ENCODE data around the gene TMOD3.

TMOD3 gene

GRCh38 chr15:51830276-51830806 lies 888 bp downstream of the TMOD3 start:
- TF ChIP-seq ZFX (IDR thresholded peaks at IDR 0.05; ENCODE audit: borderline replicate concordance) (no peak), CTCF (IDR thresholded peaks at IDR 0.05) (no peak)
- peak overlapping the region; percentile 76 for H3K27ac ChIP-seq

GRCh38 chr15:51833772-51834171 lies 4.3 kb downstream of the TMOD3 start:
- TF ChIP-seq CTCF (IDR thresholded peaks at IDR 0.05) (no peak), ZFX (IDR thresholded peaks at IDR 0.05; ENCODE audit: borderline replicate concordance) (no peak)
- H3K27ac ChIP-seq, result no peak overlapping the region

- TF ChIP-seq CTCF (IDR thresholded peaks at IDR 0.05) (no peak), ZFX (IDR thresholded peaks at IDR 0.05; ENCODE audit: borderline replicate concordance) (no peak)
- no peak overlapping the region for H3K27ac ChIP-seq
These were observed 8.4 kb downstream of the TMOD3 start for GRCh38 chr15:51837792-51838251.

- no peak for TF ChIP-seq CTCF (IDR thresholded peaks at IDR 0.05)
- TF ChIP-seq ZFX (IDR thresholded peaks at IDR 0.05; ENCODE audit: borderline replicate concordance), result no peak
- no peak overlapping the region for H3K27ac ChIP-seq
These were observed 8.8 kb downstream of the TMOD3 start for GRCh38 chr15:51838270-51838669.

GRCh38 chr15:51840692-51841091 lies 11.2 kb downstream of the TMOD3 start:
- TF ChIP-seq ZFX (IDR thresholded peaks at IDR 0.05; ENCODE audit: borderline replicate concordance) (no peak), CTCF (IDR thresholded peaks at IDR 0.05) (no peak)
- no peak overlapping the region for H3K27ac ChIP-seq

DNA sequence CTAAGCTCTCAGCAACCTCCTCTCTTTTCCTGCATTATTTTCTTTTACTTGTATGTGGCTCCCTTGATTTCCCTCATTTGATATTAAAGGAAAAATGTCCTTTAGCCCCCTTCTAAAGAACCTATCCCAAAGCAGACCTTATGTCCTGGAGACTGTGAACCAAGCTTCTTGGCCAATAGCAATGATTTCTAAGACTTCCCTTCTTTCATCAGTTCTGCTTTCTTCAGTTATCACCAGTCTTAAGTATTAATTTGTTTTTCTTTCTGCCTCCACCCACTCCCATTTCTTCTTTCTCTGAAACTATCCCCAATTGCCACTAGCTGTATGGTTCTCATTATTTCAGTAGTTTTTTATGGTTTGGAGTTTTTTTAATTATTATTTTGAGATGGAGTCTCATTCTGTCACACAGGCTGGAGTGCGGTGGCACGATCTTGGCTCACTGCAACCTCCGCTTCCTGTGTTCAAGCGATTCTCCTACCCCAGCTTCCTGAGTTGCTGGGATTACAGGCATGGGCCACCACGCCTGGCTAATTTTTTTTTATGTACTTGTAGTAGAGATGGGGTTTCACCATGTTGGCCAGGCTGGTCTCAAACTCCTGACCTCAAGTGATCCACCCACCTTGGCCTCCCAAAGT lies 12.1 kb downstream of the TMOD3 start:
- no peak for TF ChIP-seq ZFX (IDR thresholded peaks at IDR 0.05; ENCODE audit: borderline replicate concordance)
- H3K27ac ChIP-seq, result no peak overlapping the region

- TF ChIP-seq CTCF (IDR thresholded peaks at IDR 0.05), result no peak
- no peak for TF ChIP-seq ZFX (IDR thresholded peaks at IDR 0.05; ENCODE audit: borderline replicate concordance)
- H3K27ac ChIP-seq, result no peak overlapping the region
These were observed 12.8 kb downstream of the TMOD3 start for GRCh38 chr15:51842265-51842664.
